ENCODE measurements around the gene MCC.

- no peak for TF ChIP-seq GATA2 (IDR thresholded peaks at IDR 0.05; ENCODE audit: low read depth, low read length)
- TF ChIP-seq GATA3 (IDR thresholded peaks at IDR 0.05; ENCODE audit: low read depth, low read length), result no peak
These were observed 433.4 kb downstream of the MCC start for GRCh38 chr5:113054899-113055298.
